ENCODE data around the gene EFCAB13. TPM values are rescaled to one million over a fixed set of nuclear protein-coding genes. Genes with fewer than 3 reads are reported as not detected.
"Not testable (repeated sequence)": the region's sequence is repeated elsewhere in the genome, so short reads cannot be mapped to it uniquely, and the experiment has no call there.

EFCAB13 gene
- total and polyA plus RNA-seq, 4 donors = 1.4 to 34.2 (median 17.2) TPM

DNA sequence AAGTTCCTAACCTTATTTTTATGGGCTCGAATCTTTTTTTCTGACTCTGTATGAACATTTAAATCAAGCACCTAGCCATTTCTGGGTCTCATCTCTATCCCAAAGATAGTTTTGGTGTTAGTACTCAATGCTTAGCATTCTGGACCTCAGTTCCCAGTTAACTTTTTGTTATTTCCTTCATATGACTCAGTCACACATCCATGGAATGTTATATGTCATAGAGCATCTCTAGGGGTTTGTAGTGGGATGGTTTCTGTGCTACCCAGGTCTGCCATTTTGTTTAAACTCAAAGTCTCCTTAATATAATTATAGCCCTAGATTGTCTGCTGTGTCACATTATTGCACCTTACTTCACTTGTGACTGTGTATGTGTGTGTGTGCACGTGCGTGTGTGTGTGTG lies 90.1 kb downstream of the EFCAB13 start:
- WGBS, 2 donors = 97 to 98% methylated on average over 3 of the region's 3 CpGs
- no peaks in the 10 kb centered on the region for H3K36me3 ChIP-seq (ENCODE audit: control insufficient read depth in 1 of 2, insufficient read depth in 2 of 2, low read length in 1 of 2)
- no peak overlapping the region for H3K4me3 ChIP-seq (ENCODE audit: low read length in 2 of 2)
- H3K27me3 ChIP-seq (ENCODE audit: control insufficient read depth in 1 of 2, insufficient read depth in 2 of 2, low read length in 1 of 2) = no peaks in the 10 kb centered on the region
- no peak overlapping the region for H3K27ac ChIP-seq (ENCODE audit: low read depth in 1 of 2, low read length in 2 of 2)
- no peaks in the 10 kb centered on the region for H3K9me3 ChIP-seq (ENCODE audit: control insufficient read depth, low read length)
- intact Hi-C loops (cut with DNase I) = no loop called here
- H3K4me1 ChIP-seq (ENCODE audit: control insufficient read depth in 1 of 2, insufficient read depth in 2 of 2, low read length in 2 of 2) = no peaks in the 10 kb centered on the region
- DNase-seq (no peak), ATAC-seq (ENCODE audit: low FRiP score) (no peak)

DNA sequence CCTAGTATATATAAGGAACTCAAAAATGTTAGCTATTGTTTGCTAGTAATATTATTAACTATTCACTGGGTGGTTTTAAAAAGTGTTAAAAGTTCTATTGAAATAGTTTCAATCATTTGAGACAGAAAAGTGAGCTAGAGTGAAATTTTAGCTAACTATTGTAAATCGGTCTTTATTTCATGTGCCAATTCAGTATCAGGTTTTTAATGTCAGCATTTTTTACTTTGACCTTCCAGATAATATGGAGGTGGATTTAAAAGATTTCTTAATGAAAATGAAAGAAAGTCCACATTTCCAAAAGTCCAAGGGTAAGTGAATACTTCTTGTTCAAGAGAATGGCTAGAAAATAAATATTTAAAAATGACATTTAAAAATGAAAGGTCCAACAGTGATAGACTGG lies 90.9 kb downstream of the EFCAB13 start:
- DNase-seq = no peak

DNA sequence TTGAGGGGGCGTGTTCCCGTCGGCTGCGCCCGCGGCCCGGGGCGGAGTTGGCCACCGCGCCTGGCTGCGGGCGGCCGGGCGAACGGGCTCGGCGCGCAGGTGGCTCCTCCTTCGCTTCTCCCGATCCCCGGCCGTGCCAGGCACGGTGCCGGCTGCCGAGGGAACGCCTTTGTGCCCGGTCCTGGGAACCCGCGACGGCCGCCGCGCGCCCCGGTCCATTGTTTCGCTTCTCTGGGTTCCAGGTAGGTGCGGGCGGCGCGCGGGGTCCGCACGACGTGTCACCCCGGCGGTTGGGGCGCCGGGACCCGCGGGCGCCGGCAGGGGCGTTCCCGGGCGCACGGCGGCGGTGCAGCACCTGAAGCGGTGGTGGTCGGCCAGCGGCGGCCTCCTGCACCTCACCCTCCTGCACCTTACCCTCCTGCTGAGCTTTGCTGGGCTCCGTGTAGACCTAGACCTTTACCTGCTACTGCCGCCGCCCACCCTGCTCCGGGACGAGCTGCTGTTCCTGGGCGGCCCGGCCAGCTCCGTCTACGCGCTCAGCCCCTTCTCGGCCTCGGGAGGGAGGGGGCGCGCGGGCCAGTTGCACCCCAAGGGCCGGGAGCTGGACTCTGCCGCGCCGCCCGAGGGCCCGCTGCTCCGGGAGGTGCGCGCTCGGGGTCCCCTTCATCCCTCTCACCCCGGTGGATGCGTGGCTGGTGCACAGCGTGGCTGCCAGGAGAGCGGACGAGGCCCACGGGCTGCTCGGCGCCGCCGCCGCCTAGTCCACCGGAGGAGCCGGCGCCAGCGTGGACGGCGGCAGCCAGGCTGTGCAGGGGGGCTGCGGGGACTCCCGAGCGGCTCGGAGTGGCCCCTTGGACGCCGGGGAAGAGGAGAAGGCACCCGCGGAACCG lies 99.9 kb downstream of the EFCAB13 start:
- Histone ChIP-seq H3K27me3 (ENCODE audit: control insufficient read depth in 1 of 2, insufficient read depth in 2 of 2, low read length in 1 of 2) (no peaks in the 10 kb centered on the region), H3K4me3 (ENCODE audit: low read length in 2 of 2) (peak overlapping the region; percentile 47 to 49), H3K4me1 (ENCODE audit: control insufficient read depth in 1 of 2, insufficient read depth in 2 of 2, low read length in 2 of 2) (no peaks in the 10 kb centered on the region), H3K27ac (ENCODE audit: low read depth in 1 of 2, low read length in 2 of 2) (no peak overlapping the region), H3K9me3 (ENCODE audit: control insufficient read depth, low read length) (no peaks in the 10 kb centered on the region), H3K36me3 (ENCODE audit: control insufficient read depth in 1 of 2, insufficient read depth in 2 of 2, low read length in 1 of 2) (no peaks in the 10 kb centered on the region)
- peak; percentile 59 for ATAC-seq (ENCODE audit: low FRiP score)
- 1% methylated on average over 104 to 113 of the region's 113 CpGs for WGBS, 2 donors
- peak; percentile 42 to 74 for DNase-seq
- intact Hi-C loops (cut with DNase I) = no loop called here

More for the DNA sequence above, 90.9 kb downstream of the EFCAB13 start:
- WGBS, 2 donors = 94 to 96% methylated on average over 1 of the region's 1 CpG
- no peaks in the 10 kb centered on the region for H3K36me3 ChIP-seq (ENCODE audit: control insufficient read depth in 1 of 2, insufficient read depth in 2 of 2, low read length in 1 of 2)
- H3K9me3 ChIP-seq (ENCODE audit: control insufficient read depth, low read length) = no peaks in the 10 kb centered on the region
- ATAC-seq (ENCODE audit: low FRiP score) = no peak
- H3K4me1 ChIP-seq (ENCODE audit: control insufficient read depth in 1 of 2, insufficient read depth in 2 of 2, low read length in 2 of 2) = no peaks in the 10 kb centered on the region
- H3K27me3 ChIP-seq (ENCODE audit: control insufficient read depth in 1 of 2, insufficient read depth in 2 of 2, low read length in 1 of 2) = no peaks in the 10 kb centered on the region
- no peak overlapping the region for H3K4me3 ChIP-seq (ENCODE audit: low read length in 2 of 2)
- no peak overlapping the region for H3K27ac ChIP-seq (ENCODE audit: low read depth in 1 of 2, low read length in 2 of 2)
- intact Hi-C loops (cut with DNase I) = no loop called here

GRCh38 chr17:47425233-47425632 lies 101.5 kb downstream of the EFCAB13 start:
- H3K36me3 ChIP-seq (ENCODE audit: control insufficient read depth in 1 of 2, insufficient read depth in 2 of 2, low read length in 1 of 2); intact Hi-C loops (cut with DNase I); ATAC-seq (ENCODE audit: low FRiP score); H3K9me3 ChIP-seq (ENCODE audit: control insufficient read depth, low read length); H3K27me3 ChIP-seq (ENCODE audit: control insufficient read depth in 1 of 2, insufficient read depth in 2 of 2, low read length in 1 of 2); H3K4me1 ChIP-seq (ENCODE audit: control insufficient read depth in 1 of 2, insufficient read depth in 2 of 2, low read length in 2 of 2); DNase-seq; H3K27ac ChIP-seq (ENCODE audit: low read depth in 1 of 2, low read length in 2 of 2); H3K4me3 ChIP-seq (ENCODE audit: low read length in 2 of 2): not testable (repeated sequence)
- 93 to 97% methylated on average over 3 of the region's 3 CpGs for WGBS, 2 donors

DNA sequence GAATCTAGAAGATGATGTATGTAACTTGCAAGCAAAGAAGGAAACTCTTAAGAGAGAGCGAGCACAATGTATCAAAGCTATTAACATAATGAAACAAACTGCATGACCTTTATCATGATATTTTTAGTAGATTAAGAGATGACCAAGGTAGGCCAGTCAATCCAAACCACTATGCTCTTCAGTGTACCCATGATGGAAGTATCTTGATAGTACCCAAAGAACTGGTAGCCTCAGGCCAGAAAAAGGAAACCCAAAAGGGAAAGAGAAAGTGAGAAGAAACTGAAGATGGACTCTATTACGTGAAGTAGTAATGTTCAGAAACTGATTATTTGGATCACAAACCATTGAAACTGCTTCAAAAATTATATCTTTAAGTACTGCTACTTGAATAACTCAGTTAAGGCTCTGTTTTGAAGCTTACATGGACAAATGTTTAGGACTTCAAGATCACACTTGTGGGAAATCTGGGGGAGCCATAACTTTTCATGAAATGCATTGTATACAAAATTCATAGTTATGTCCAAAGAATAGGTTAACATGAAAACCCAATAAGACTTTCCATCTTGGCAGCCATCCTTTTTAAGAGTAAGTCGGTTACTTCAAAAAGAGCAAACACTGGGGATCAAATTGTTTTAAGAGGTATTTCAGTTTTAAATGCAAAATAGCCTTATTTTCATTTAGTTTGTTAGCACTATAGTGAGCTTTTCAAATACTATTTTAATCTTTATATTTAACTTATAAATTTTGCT lies 102.3 kb downstream of the EFCAB13 start:
- H3K4me3 ChIP-seq (ENCODE audit: low read length in 2 of 2); H3K27me3 ChIP-seq (ENCODE audit: control insufficient read depth in 1 of 2, insufficient read depth in 2 of 2, low read length in 1 of 2); H3K9me3 ChIP-seq (ENCODE audit: control insufficient read depth, low read length); H3K4me1 ChIP-seq (ENCODE audit: control insufficient read depth in 1 of 2, insufficient read depth in 2 of 2, low read length in 2 of 2); DNase-seq; intact Hi-C loops (cut with DNase I); ATAC-seq (ENCODE audit: low FRiP score); H3K27ac ChIP-seq (ENCODE audit: low read depth in 1 of 2, low read length in 2 of 2); H3K36me3 ChIP-seq (ENCODE audit: control insufficient read depth in 1 of 2, insufficient read depth in 2 of 2, low read length in 1 of 2): not testable (repeated sequence)
- WGBS, 2 donors = 90 to 93% methylated on average over 3 of the region's 3 CpGs

DNA sequence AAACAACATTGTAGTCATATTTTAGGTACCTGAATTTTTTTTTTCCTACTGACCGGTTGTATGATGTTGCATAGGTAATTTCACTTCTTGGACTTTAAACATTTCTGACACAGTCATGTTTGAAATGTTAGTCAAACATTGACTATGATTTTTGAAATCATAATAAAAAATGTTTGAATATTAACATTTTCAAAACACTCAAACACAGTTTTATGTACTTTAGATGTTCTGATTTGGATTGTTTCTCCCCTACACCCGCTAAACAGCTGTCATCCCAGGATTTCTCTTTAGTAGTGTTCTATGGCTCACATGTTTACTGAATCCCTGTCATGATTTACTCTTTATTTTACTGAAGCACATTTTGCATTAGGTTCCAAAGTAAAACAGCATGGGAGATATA lies 104.2 kb downstream of the EFCAB13 start:
- Histone ChIP-seq H3K9me3 (ENCODE audit: control insufficient read depth, low read length) (no peaks in the 10 kb centered on the region), H3K27ac (ENCODE audit: low read depth in 1 of 2, low read length in 2 of 2) (no peak overlapping the region), H3K27me3 (ENCODE audit: control insufficient read depth in 1 of 2, insufficient read depth in 2 of 2, low read length in 1 of 2) (no peaks in the 10 kb centered on the region), H3K36me3 (ENCODE audit: control insufficient read depth in 1 of 2, insufficient read depth in 2 of 2, low read length in 1 of 2) (no peaks in the 10 kb centered on the region), H3K4me1 (ENCODE audit: control insufficient read depth in 1 of 2, insufficient read depth in 2 of 2, low read length in 2 of 2) (no peaks in the 10 kb centered on the region), H3K4me3 (ENCODE audit: low read length in 2 of 2) (no peak overlapping the region)
- 93 to 95% methylated on average over 2 of the region's 2 CpGs for WGBS, 2 donors
- ATAC-seq (ENCODE audit: low FRiP score) = no peak
- intact Hi-C loops (cut with DNase I) = no loop called here
- no peak for DNase-seq

- H3K27ac ChIP-seq (ENCODE audit: low read depth in 1 of 2, low read length in 2 of 2); H3K27me3 ChIP-seq (ENCODE audit: control insufficient read depth in 1 of 2, insufficient read depth in 2 of 2, low read length in 1 of 2); DNase-seq; H3K36me3 ChIP-seq (ENCODE audit: control insufficient read depth in 1 of 2, insufficient read depth in 2 of 2, low read length in 1 of 2); H3K9me3 ChIP-seq (ENCODE audit: control insufficient read depth, low read length); H3K4me3 ChIP-seq (ENCODE audit: low read length in 2 of 2); ATAC-seq (ENCODE audit: low FRiP score); intact Hi-C loops (cut with DNase I); H3K4me1 ChIP-seq (ENCODE audit: control insufficient read depth in 1 of 2, insufficient read depth in 2 of 2, low read length in 2 of 2): not testable (repeated sequence)
- 96 to 99% methylated on average over 9 of the region's 9 CpGs for WGBS, 2 donors
Observed at GRCh38 chr17:47432240-47432639, 108.5 kb downstream of the EFCAB13 start.

DNA sequence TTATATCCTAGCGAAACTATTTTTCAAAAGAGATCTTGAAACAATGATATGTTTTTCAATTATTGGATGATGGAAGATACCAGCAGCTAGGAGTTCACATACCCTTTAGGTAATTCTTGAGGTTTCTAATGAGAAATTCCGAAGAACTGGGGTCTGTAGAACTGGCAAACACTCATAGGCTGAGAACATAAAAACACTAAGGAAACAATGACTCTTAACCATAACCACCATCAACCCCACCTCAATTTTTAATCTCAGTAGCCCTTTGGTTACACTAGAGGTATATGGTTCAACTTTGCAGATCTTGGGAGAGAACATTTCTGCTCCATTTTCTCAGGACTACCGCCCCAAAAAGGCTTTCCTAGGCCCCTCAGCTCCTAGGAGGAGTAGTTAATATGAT lies 141.4 kb downstream of the EFCAB13 start:
- no peak overlapping the region for H3K4me3 ChIP-seq (ENCODE audit: low read length in 2 of 2)
- ATAC-seq (ENCODE audit: low FRiP score) (no peak), DNase-seq (no peak)
- H3K9me3 ChIP-seq (ENCODE audit: control insufficient read depth, low read length) = no peaks in the 10 kb centered on the region
- WGBS, 2 donors = 89 to 94% methylated on average over 3 of the region's 3 CpGs
- H3K27ac ChIP-seq (ENCODE audit: low read depth in 1 of 2, low read length in 2 of 2) = no peak overlapping the region
- intact Hi-C loops (cut with DNase I) = no loop called here
- H3K27me3 ChIP-seq (ENCODE audit: control insufficient read depth in 1 of 2, insufficient read depth in 2 of 2, low read length in 1 of 2) = no peaks in the 10 kb centered on the region
- H3K36me3 ChIP-seq (ENCODE audit: control insufficient read depth in 1 of 2, insufficient read depth in 2 of 2, low read length in 1 of 2) = no peaks in the 10 kb centered on the region
- H3K4me1 ChIP-seq (ENCODE audit: control insufficient read depth in 1 of 2, insufficient read depth in 2 of 2, low read length in 2 of 2) = no peaks in the 10 kb centered on the region
